Smooth muscle cell (in vitro differentiated cells): ENCODE data around the gene GSTO2. TPM values are rescaled to one million over a fixed set of nuclear protein-coding genes. Genes with fewer than 3 reads are reported as not detected.
A peak's percentile ranks its signal among the peaks of the same experiment; 100 is the strongest.

ENCODE experiments used
- DNase-seq: peaks from one replicate; lab custom pipeline; 2025; ENCODE audit not compliant: unreplicated experiment; lab: John Stamatoyannopoulos, UW
- H2AFZ ChIP-seq: fragments of 200-600 bp; sonication (generic); 2 replicates; pipeline ENCODE4 v1.6.0; 2016; ENCODE audit warnings: antibody characterized with exemption, low read depth, mild to moderate bottlenecking
- H3F3A ChIP-seq: fragments of 200-600 bp; sonication (generic); 2 replicates; pipeline ENCODE4 v1.6.0; 2017; ENCODE audit warnings: antibody characterized with exemption, low read depth
- H3K27ac ChIP-seq: fragments of 200-600 bp; sonication (generic); 2 replicates; pipeline ENCODE4 v1.5.1; 2016; ENCODE audit warnings: low read depth, mild to moderate bottlenecking
- H3K27me3 ChIP-seq: fragments of 200-600 bp; sonication (generic); 2 replicates; pipeline ENCODE4 v1.6.1; 2016; ENCODE audit warnings: low read depth, mild to moderate bottlenecking
- H3K36me3 ChIP-seq: fragments of 200-600 bp; sonication (generic); 2 replicates; pipeline ENCODE4 v1.5.1; 2016; ENCODE audit warnings: low read depth
- H3K4me1 ChIP-seq: fragments of 200-600 bp; sonication (generic); 2 replicates; pipeline ENCODE4 v1.5.1; 2016; ENCODE audit warnings: low read depth
- H3K4me2 ChIP-seq: fragments of 200-600 bp; sonication (generic); 2 replicates; pipeline ENCODE4 v1.6.0; 2016; ENCODE audit warnings: mild to moderate bottlenecking
- H3K4me3 ChIP-seq: fragments of 200-600 bp; sonication (generic); 2 replicates; pipeline ENCODE4 v1.5.1; 2016; ENCODE audit warnings: mild to moderate bottlenecking
- H3K79me2 ChIP-seq: fragments of 200-600 bp; sonication (generic); 2 replicates; pipeline ENCODE4 v1.6.0; 2016; ENCODE audit warnings: low read depth, mild to moderate bottlenecking
- H3K9ac ChIP-seq: fragments of 200-600 bp; sonication (generic); 2 replicates; pipeline ENCODE4 v1.6.0; 2016; ENCODE audit warnings: low read depth
- H3K9me3 ChIP-seq: fragments of 200-600 bp; sonication (generic); replicated peaks from 2 replicates; pipeline ENCODE4 v1.5.1; 2016; ENCODE audit warnings: low read depth
- H4K20me1 ChIP-seq: fragments of 200-600 bp; sonication (generic); 2 replicates; pipeline ENCODE4 v1.6.0; 2016; ENCODE audit warnings: low read depth
- WGBS: methylation state at CpG from one replicate; pipeline ENCODE4 v1.1.7; 2016; ENCODE audit warnings: low lambda C conversion rate; 5-methylcytosine and 5-hydroxymethylcytosine counted together
- polyA plus RNA-seq: library from polyadenylated mRNA; unstranded; fragments of >200 nt; fragmentation: Nextera tagmentation; extraction: Ambion mirVana; gene quantifications from 2 replicates; pipeline ENCODE4 v1.2.1, GENCODE V29; 2016
- total RNA-seq: library from RNA; depleted of rRNA; stranded (reverse); fragments of >200 nt; gene quantifications from 2 replicates; pipeline ENCODE4 v1.2.3, GENCODE V29; 2014
- TF ChIP-seq, protein P1 (sequence below): fragments of 200-600 bp; sonication (generic); IDR thresholded peaks from 2 replicates; pipeline ENCODE4 v1.5.1; 2017; ENCODE audit warnings: borderline replicate concordance, mild to moderate bottlenecking, antibody characterized with exemption; ENCODE audit not compliant: insufficient read depth, poor library complexity, severe bottlenecking

GSTO2 gene
- total and polyA plus RNA-seq, 2 experiments from 2014 or later: 2.1 to 3.7 TPM

DNA sequence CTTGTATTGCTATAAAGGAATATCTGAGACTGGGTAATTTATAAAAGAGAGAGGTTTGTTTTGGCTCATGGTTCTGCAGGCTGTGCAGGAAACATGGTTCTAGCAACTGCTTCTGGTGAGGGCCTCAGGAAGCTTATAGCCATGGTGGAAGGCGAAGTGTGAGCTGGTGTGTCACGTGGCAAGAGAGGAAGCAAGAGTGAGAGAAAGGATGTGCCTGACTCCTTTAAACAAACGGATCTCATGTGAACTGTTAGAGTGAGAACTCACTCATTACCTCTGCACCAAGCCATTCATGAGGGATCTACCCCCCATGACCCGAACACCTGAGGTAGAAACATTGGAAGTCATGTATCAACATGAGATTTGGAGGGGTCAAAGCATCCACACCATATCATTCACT, 77.0 kb downstream of the GSTO2 start:
- H3K4me2 ChIP-seq: no peak overlapping the region
- TF ChIP-seq, protein P1, sequence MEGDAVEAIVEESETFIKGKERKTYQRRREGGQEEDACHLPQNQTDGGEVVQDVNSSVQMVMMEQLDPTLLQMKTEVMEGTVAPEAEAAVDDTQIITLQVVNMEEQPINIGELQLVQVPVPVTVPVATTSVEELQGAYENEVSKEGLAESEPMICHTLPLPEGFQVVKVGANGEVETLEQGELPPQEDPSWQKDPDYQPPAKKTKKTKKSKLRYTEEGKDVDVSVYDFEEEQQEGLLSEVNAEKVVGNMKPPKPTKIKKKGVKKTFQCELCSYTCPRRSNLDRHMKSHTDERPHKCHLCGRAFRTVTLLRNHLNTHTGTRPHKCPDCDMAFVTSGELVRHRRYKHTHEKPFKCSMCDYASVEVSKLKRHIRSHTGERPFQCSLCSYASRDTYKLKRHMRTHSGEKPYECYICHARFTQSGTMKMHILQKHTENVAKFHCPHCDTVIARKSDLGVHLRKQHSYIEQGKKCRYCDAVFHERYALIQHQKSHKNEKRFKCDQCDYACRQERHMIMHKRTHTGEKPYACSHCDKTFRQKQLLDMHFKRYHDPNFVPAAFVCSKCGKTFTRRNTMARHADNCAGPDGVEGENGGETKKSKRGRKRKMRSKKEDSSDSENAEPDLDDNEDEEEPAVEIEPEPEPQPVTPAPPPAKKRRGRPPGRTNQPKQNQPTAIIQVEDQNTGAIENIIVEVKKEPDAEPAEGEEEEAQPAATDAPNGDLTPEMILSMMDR: no peak
- H3K9ac ChIP-seq: no peak overlapping the region
- no peaks in the 10 kb centered on the region for H3K9me3 ChIP-seq
- no peak overlapping the region for H3K4me3 ChIP-seq
- H3K4me1 ChIP-seq: no peaks in the 10 kb centered on the region
- H2AFZ ChIP-seq: no peak overlapping the region
- no peaks in the 10 kb centered on the region for H3K36me3 ChIP-seq
- 85% methylated on average over 4 of the region's 4 CpGs for WGBS
- no peaks in the 10 kb centered on the region for H3K27me3 ChIP-seq
- DNase-seq: no peak
- no peaks in the 10 kb centered on the region for H4K20me1 ChIP-seq
- no peaks in the 10 kb centered on the region for H3K79me2 ChIP-seq
- H3F3A ChIP-seq: peaks cover 5% of the 10 kb centered on the region
- no peak overlapping the region for H3K27ac ChIP-seq

DNA sequence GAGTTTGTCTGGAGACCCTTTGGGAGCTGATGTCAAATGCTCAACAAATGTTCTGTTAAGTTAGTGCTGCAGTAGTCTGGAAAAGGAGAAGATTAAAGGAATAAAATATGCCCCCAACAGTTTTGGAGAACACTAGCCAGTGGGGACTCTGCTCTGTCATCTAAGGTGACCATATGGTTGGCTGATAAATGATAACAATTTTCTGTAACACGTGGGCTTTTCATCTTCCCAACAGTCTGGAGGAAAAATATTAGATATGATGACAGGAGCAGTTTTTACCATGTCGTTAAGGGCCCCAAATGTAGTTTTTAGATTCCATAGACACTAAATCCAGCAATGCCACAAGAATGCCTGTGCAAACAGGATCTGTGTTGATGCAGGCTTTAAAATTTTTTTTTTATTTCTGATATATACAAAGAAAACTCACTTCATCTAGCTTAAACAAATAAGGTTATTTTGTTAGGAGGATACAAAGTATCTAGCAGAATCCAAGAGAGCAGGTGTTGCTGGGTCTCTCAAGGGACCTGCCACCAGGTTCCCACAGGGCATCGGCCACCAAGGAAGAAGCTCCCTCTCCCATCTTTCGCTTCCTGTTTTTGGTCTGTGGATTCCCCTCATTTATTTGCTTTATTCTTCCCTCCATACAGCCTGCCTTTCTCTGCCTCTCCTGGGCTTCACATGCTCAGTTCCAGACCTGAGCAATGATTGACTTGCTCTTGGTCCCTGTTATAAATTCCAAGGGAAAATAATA, 78.5 kb downstream of the GSTO2 start:
- Histone ChIP-seq H3K27me3 (no peaks in the 10 kb centered on the region), H3K27ac (no peak overlapping the region), H2AFZ (no peak overlapping the region), H3K4me2 (no peak overlapping the region), H3K9me3 (no peaks in the 10 kb centered on the region), H3F3A (peaks cover 13% of the 10 kb centered on the region), H3K79me2 (no peaks in the 10 kb centered on the region), H3K4me1 (no peaks in the 10 kb centered on the region), H3K4me3 (no peak overlapping the region), H4K20me1 (no peaks in the 10 kb centered on the region), H3K36me3 (no peaks in the 10 kb centered on the region), H3K9ac (no peak overlapping the region)
- TF ChIP-seq, protein P1: no peak
- no peak for DNase-seq
- WGBS: 73% methylated on average over 4 of the region's 4 CpGs

DNA sequence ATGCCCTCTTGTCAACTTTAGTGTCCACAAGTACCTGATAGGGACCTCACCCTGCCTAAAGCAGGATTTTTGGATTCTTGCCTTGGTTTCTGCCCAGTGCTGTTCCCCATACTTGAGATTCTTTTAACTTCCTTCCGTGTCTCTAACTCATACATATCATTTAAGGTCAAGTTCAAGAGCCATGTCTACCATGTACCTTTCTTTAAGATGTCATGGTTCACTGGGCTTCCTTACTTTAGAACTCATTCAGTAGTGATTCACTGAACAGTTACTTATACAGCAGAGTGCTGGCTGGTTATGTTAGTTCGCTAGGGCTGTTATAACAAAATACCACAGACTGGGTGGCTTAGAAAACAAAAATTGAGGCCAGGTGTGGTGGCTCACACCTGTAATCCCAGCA, 79.6 kb downstream of the GSTO2 start:
- Histone ChIP-seq H3K4me2 (no peak overlapping the region), H3K36me3 (no peaks in the 10 kb centered on the region), H3F3A (peaks cover 13% of the 10 kb centered on the region), H3K4me3 (no peak overlapping the region), H2AFZ (no peak overlapping the region), H3K79me2 (no peaks in the 10 kb centered on the region), H3K9ac (no peak overlapping the region), H3K27me3 (no peaks in the 10 kb centered on the region), H3K9me3 (no peaks in the 10 kb centered on the region), H3K27ac (no peak overlapping the region), H4K20me1 (no peaks in the 10 kb centered on the region), H3K4me1 (no peaks in the 10 kb centered on the region)
- DNase-seq: no peak
- TF ChIP-seq, protein P1: no peak
- 84% methylated on average over 2 of the region's 2 CpGs for WGBS

DNA sequence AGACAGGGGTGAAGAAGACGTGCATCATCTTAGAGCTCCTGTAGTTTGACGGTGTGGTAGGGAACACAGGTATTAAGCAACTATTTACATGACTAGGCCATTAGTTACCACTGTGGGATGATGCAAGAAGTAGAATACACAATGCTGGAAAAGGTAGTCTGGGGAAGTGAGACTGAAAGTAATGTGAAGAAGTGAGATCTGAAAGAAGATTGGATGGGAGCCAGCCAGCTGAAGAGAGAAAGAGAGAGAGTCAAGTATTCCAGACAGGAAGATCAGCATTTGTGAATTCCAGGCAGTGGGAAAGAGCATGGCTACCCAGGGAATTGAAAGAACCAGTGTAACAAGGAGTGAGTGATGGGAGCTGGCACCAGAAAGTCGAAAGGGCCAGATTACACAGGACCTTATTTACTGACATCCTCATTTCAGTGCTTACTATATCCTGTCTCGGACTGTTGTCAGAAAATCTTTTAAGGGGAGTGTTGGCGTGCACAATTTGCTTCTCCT, 80.7 kb downstream of the GSTO2 start:
- no peak for DNase-seq
- Histone ChIP-seq H3F3A (peaks cover 13% of the 10 kb centered on the region), H3K27ac (peak overlapping the region; percentile 73), H2AFZ (peak overlapping the region; percentile 64), H3K79me2 (no peaks in the 10 kb centered on the region), H3K9ac (peak overlapping the region; percentile 64), H3K9me3 (no peaks in the 10 kb centered on the region), H3K4me1 (no peaks in the 10 kb centered on the region), H3K36me3 (no peaks in the 10 kb centered on the region), H3K27me3 (no peaks in the 10 kb centered on the region), H3K4me3 (peak overlapping the region; percentile 38), H4K20me1 (no peaks in the 10 kb centered on the region), H3K4me2 (peak overlapping the region; percentile 79)
- TF ChIP-seq, protein P1: no peak
- 37% methylated on average over 5 of the region's 5 CpGs for WGBS
